GM21390 (cell line): ENCODE measurements around the gene LARGE1.

Experiments
- ATAC-seq: cut with Tn5 transposase; IDR thresholded peaks from one replicate; pipeline ENCODE4 v1.9.1; 2021; ENCODE audit not compliant: unreplicated experiment

Gene LARGE1

GRCh38 chr22:33535937-33536875, 384.1 kb downstream of the LARGE1 start:
- no peak for ATAC-seq

- no peak for ATAC-seq
Measured at GRCh38 chr22:33529424-33530113, 390.7 kb downstream of the LARGE1 start.

- no peak for ATAC-seq
Measured at GRCh38 chr22:33528183-33528582, 392.1 kb downstream of the LARGE1 start.

GRCh38 chr22:33526434-33527107, 393.7 kb downstream of the LARGE1 start:
- ATAC-seq = no peak

- ATAC-seq = no peak
Measured at GRCh38 chr22:33524511-33525260, 395.6 kb downstream of the LARGE1 start.

DNA sequence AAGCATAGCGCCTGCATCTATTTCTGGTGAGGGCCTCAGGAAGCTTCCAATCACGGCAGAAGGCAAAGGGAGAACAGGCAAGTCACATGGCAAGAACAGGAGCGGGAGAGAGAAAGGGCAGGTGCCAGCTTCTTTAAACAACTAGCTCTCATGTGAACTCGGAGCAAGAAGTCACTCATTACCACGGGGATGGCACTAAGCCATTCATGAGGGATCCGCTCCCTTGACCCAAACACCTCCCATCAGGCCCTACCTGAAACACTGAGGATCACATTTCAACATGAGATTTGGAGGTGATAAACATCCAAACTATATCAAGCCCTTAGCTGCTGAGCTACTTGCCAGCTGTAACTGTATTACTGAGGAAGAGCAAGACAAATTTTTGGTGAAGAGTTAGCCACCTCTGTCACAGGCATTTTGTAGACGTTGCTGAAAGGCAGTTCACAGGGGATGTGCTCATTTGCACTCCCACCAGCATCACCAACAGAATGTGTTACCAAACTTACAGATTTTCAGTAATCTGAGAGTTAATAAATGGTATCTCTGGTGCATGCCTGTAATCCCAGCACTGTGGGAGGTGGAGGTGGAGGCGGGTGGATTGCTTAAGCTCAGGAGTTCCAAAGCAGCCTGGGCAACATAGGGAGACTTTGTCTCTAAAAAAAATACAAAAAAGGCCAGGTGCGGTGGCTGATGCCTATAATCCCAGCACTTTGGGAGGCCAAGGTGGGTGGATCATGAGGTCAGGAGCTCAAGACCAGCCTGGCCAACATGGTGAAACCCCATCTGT, 398.2 kb downstream of the LARGE1 start:
- ATAC-seq = no peak

GRCh38 chr22:33520904-33521780, 399.1 kb downstream of the LARGE1 start:
- no peak for ATAC-seq

DNA sequence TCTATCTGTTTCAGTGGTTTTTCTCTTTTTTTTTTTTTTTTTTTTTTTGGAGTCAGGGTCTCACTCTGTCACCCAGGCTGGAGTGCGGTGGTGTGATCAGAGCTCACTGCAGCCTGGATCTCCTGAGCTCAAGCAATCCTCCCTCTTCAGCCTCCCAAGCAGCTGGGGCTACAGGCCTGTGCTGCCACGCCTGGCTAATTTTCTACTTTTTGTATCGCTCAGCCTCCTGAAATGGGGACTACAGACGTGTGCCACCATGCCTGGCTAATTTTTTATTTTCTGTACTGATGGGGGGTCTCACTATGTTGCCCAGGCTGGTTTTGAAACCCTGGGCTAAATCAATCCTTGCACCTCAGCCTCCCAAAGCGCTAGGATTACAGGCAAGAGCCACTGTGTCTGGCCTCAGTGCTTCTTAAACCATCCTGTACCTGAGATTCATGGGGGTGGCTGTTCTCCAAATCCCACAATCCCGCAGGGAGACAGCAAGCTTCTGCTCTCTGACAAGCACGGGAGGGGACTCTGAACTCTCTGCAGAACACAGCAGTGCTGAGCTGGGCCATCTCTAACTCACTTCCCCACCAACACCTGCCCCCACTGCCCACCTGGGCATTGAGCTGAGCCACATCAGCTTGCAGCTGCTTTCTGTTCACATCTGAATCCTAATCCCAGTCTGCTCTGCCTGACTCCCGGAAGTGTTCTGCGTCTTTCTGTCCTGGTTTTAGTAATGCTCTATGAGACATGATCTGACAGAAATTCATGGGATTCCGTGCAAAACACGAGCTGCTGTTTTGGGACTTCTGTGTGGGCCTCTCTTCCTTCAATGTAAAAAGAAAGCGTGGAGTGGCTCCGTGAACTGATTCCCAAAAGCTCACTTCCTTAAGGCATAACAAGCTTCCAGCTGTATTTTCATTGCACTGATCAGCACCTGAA, 400.0 kb downstream of the LARGE1 start:
- no peak for ATAC-seq

- no peak for ATAC-seq
Measured at GRCh38 chr22:33519071-33519973, 401.0 kb downstream of the LARGE1 start.

GRCh38 chr22:33518405-33518804, 401.9 kb downstream of the LARGE1 start:
- no peak for ATAC-seq

DNA sequence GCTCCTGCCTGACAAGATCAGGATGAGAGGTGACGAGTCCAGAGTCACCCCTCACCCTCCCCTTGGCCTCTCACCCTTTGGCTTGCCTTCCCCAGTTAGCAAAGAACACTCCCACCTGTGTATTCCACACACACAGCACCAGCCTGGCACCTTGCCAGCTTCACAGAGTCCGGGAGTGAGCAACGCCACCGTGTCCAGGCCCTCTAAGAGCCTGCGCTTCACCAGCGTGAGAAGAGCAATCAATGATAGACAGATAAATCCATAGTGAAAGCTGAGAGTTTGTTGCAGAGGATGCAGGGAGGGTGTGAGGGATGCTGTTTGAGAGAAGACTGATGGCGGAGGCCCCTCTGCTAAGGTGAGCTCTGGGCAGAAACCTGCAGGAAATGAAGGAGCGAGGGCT, 404.5 kb downstream of the LARGE1 start:
- no peak for ATAC-seq

DNA sequence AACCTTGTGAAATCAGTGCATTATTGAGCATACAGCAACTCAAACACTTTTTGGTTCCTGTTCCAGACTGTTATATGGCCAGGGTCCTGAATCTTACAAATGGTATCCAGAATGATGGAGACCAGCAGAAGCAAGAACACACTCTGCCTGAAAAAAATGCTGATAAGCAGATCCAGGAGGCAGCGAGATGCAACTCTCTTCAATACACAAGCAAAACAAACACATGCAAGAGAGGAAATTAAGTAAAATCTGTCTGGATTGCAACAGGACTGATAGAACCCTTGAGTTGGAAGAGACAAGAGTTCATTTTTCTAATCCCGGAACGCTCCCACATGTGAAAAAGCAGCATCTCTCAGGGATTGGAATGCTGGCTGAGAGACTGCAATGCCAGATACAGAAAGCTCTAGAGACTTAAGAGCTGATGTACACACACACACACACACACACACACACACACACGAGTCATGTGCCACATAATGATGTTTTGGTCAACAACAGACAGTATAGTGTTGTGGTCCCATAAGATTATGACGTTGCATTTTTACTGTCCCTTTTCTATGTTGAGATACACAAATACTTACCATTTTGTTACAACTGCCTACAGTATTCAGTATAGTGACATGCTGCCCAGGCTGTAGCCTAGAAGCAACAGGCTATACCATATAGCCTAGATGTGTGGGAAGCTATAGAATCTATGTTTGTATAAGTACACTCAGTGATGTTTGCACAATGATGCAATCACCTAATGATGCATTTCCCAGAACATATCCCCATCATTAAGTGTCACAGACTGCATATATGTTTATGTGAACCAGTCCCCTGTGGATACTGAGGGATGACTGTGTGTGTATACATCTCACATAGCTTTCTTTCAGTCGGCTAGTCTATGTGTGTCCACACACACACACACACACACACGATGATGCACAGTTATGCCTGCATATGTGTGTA, 406.6 kb downstream of the LARGE1 start:
- no peak for ATAC-seq

DNA sequence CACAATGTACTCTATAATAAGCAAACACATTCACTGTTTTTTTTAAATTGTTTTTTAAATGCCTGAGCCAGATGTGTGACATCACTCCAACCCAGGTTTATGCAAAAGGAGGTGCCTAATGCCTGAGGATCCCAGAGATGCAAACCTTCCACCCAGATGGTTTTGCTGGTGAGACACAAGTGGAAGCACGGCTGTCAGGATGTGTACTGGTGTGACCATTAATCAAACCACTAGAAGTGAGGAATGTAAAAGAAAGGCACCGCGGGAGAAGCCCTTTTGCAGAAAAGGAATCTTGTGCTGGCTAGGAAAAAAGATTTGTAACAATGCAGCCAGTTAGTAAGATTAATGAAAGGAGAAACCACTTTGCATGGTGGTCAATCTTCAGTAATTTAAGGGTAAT, 407.4 kb downstream of the LARGE1 start:
- ATAC-seq = no peak

DNA sequence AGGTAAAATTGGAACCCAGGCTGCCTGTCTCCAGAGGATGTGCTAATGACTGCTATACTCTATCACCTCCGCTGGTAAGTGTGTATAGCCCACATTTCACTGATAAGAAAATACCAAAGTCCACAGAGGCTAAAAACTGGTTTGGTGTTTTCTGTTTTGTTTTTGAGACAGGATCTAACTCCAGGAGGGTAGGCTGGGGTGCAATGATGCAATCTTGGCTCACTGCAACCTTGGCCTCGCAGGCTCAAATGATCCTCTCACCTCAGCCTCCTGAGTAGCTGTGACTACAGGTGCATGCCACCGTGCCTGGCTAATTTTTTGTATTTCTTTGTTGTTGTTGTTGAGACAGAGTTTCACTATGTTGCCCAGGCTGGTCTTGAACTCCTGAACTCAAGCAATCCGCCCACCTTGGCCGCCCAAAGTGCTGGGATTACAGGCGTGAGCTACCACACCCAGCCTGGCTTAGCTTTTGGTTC, 409.8 kb downstream of the LARGE1 start:
- no peak for ATAC-seq

- ATAC-seq = no peak
Measured at GRCh38 chr22:33504941-33505625, 415.2 kb downstream of the LARGE1 start.
